Left renal pelvis (tissue), 4 donors: ENCODE results near the gene RHOH. TPM values are rescaled to one million over a fixed set of nuclear protein-coding genes. Genes with fewer than 3 reads are reported as not detected.

ENCODE experiments used
- DNase-seq, 4 donors: peaks; one replicate each; pipeline ENCODE4 v3.0.0-alpha.2; 2013; ENCODE audit warnings: low read depth in 4 of 4, low spot score in 3 of 4
- polyA plus RNA-seq, 4 donors: library from polyadenylated mRNA; unstranded; fragments of 120-200 nt; gene quantifications; one replicate each; pipeline ENCODE4 v1.2.1, GENCODE V29; 2013; ENCODE audit not compliant: insufficient read length in 4 of 4

Gene RHOH
- polyA plus RNA-seq, 4 donors: 0.67 to 1.0 (median 0.85) TPM

DNA sequence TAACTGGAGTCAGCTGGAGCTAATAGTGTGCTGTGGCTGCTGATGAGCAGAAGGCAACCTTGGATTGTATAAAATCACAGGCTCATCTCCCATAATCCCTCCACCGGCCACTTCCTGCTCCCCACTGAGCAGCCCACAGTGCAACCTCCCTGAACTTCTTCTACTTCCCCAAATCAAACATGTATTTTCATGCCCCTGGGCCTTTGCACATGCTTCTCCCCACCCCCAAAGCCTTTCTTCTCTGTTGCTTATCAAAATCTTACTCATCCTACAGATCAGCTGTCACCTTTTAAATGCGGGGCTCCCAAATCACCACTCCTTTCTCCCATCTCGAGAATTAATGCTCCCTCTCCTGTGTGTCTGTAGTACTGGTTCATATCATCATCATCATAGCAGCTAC, 35.8 kb downstream of the RHOH start:
- DNase-seq: no peak

DNA sequence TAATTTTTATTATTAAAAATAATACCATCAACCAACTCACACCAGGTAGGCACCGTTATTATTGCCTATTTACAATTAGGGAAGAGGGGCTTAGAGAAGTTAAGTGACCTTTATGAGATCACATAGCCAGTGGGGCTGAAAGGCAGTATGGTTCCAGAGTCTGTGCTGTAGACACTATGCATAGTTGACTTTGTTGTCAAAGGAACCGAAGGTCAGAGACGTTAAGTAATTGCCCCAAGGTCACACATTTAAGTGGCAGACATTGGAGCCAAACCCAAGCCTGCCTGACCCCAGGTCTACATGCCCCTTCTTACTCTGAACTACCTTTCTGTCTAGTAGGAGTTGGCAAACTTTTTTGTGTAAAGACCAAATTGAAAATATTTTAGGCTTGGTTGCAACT, 36.4 kb downstream of the RHOH start:
- no peak for DNase-seq

DNA sequence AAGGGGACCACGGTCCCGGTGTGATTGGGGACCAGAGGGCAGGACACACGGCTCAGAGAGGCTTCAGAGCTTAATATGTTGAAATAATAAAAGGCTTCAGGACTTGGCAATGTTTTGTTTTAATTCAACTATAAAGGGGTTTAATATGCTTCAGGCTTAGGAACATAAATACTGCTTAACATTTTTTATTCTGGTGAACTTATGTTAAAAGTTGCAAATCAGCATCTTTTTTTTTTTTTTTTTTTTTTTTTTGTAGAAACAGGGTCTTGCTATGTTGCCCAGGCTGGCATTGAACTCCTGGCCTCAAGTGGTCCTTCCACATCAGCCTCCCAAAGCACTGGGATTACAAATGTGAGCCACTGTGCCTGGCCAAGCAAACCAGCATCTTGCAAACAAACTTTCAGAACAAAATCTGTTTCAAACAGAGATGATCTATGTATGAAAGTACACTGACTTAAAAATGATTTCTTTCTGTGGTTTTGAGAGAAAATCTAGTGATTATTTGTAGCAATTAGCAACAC, 37.7 kb downstream of the RHOH start:
- DNase-seq: no peak

DNA sequence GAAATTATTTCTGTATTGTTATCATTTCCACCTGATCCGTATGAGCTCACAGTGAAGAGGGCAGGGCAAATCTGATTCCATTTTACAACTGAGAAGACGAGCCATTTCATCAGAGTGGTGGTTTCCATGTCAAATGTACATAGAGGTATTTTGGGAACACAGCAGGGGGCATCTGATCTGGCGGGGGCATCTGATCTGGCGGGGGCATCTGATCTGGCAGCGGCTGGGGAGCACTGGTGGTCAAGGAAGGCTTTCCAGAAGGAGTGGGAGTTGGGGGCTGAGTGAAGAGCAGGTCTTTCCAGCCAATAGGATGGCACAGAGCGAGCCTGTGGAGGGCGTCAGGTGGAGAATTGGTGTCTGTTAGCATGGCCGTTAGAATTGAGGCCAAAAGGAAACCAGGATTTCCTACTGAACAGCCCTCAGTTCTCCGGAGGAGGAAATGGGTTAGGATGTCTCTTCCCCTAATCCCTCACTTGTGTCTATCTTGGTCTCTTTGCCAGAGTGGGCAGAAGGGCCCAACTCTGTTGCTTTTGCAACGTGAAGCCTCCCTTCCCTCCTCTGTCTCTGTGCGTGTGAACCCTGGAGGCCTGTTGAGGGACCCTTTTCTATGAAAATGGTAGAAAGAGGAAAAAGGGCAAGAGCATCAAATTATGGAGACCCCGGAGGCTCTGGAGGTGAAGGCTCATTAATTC, 41.3 kb downstream of the RHOH start:
- no peak for DNase-seq

DNA sequence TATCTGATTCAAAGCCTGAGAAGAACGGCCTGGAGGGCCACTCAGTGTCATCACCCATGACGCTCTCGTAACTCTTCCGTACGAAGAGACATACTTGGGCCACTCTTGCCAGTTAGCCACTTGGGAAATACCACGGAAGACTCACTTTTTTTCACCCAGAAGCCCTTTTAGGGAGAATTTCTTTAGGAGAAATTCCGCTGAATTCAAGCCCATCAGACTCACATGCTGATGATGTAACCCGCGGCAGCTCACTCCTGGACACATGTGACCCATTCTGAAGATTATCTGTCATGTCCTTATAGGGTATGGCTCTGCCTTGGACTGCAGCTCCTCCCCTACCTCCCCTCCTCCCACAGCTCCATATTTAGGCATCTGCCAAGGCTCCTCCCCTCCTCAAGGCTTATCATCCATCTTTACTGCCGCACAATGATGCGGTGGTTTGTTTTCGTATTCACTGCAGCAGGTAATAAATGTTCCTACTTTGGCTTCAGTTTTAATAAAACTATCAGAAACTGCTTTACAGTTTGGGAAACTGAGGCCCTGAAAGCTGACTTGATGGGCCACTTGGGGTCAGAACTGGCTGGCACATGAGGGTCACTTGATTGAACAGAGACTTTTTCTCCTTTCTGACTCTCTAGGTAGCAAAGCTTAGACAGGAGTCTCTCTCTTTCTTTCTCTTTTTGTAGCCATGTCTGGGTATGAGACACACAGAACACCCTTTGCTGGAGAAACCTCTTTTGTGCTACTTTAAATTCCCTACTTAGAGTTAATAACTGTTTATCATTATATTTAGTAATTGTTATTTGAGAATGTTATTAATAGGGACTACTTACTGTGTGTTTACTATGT, 42.1 kb downstream of the RHOH start:
- no peak for DNase-seq

DNA sequence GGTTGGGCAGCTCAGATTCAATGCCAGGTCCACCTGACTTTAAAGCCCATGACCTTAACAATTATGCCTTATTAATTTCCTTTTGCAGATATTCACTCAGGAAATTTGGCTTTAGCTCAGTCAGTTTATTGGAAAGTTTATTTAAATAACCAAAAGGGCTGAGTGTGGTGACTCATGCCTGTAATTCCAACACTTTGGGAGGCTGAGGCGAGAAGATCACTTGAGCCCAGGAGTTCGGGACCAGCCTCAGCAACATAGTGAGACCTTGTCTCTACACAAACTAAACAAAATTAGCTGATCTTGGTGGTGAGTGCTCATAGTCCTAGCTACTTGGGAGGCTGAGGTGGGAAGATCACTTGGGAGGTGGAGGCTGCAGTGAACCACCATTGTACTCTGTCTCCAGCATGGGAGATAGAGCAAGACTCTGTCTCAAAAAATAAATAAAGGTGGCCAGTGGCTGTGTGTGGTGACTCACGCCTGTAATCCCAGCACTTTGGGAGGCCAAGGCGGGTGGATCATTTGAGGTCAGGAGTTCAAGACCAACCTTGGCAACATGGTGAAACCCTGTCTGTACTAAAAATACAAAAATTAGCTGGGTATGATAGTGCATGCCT, 43.3 kb downstream of the RHOH start:
- no peak for DNase-seq

DNA sequence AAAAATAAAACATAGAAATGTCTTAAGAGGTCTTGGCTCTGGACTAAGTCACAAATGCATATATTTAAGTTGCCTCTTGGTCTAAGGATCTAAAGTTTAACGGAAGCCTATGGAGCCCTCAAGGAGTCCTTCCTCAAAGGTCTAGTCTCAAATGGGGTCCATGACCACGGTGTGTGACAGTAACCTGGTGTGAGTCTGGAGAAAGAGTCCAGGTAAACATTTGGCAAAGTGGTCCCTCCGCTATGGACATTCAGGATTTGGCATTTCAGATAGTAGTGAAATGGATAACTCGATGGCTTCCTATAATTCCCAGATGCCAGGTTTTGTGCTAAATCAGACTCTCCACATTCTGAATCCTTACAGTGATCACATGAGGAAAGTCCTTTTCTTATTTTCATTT, 44.2 kb downstream of the RHOH start:
- no peak for DNase-seq

DNA sequence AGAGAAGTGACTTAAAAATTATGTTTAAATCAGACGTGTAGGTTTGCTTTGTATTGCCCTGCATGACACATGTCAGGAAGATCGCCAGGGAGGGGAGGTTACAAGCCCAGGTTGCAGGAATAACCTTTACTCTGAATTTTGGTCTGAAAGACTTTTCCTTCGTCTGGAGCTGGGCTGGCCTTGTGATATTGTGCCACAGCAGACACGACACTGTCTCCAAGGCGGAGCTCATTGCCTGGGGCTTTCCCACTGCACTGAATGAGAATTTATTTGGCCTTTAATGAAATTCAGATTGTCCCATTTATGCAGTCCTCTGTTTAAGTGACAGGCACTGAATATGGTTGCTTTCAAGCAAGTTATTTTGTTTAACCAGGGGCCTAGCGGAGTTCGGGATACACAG, 45.1 kb downstream of the RHOH start:
- DNase-seq: no peak

DNA sequence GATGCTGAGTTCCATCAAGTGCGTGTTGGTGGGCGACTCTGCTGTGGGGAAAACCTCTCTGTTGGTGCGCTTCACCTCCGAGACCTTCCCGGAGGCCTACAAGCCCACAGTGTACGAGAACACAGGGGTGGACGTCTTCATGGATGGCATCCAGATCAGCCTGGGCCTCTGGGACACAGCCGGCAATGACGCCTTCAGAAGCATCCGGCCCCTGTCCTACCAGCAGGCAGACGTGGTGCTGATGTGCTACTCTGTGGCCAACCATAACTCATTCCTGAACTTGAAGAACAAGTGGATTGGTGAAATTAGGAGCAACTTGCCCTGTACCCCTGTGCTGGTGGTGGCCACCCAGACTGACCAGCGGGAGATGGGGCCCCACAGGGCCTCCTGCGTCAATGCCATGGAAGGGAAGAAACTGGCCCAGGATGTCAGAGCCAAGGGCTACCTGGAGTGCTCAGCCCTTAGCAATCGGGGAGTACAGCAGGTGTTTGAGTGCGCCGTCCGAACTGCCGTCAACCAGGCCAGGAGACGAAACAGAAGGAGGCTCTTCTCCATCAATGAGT, 46.6 kb downstream of the RHOH start:
- no peak for DNase-seq

DNA sequence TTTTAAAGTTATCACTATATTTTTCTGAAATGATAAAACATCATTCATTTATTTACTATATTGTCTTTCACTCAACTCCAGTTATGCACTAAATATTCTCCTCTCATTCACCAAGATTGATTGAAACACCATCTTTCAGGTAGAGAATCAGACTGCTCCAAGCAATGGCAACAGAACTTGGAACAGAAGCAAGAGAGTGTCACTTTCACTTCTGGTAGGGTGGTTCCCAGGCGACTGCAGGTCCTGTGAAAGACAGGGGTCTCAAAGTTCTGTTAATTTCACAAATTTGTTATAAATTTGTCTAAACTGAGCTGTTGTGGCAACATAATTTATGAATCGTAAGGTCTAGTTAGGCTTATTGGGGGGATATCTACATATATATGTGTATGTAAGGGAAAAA, 47.8 kb downstream of the RHOH start:
- DNase-seq: no peak

DNA sequence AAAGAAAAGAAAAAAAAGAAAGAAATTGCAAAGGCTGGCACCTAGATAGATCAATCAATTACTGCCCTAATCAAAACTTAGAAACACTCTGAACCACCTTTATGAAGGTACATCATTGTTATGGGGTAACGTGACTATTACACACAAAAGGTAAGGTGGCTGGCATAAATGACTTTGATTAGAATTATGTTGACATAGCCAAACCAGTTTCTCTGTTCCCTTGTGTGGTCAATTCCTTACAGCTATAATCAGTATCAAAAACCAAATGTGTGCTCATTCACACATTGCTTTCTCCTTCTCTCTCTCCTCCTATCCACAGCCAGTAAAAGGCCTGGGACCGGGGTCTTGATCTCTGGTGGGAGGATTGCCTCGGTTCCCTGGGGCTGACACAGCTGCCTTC, 48.7 kb downstream of the RHOH start:
- DNase-seq: no peak

DNA sequence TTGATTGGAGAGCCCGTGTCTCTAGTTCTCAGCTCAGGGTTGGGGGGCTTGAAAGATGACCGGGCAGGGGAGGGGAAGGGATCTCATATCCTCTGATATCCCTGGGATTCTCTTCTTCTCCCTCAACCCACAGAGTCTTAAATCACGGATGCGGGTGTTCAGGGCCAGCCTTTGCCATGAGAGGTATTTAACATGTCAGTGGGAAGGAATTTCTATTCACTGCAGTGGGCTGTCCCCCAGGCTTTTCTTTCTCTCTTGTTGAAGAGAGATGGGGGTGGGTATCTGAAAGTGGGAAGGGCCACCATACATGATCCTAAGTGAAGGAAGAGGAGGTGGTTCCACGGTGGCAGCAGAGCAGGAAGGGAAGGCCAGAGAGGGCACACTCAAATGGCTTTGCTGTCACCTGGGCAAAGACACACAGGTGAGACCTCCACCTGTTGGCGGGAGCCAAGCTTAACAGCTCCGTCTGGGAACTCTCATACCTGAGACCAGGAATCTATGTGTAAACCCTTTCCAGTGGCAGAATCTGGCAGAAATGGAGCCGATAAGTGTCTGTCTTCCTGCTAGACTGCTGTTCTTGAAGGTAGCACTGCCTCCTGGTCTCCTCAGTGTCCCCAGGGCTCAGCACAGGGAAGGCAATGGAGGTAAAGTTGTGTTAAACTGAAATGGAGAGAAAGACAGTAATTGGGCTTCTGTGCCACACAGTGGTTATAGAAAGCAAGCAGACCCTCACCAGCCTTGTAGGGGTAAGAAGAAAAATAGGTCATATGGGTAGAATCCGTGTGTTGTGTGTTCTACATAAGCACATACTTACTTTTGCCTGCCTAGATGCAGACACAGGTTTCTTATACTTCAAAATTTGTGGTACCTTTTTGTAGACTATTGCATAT, 49.4 kb downstream of the RHOH start:
- peak in 2 of 4 donors; percentile 7 to 29 for DNase-seq

DNA sequence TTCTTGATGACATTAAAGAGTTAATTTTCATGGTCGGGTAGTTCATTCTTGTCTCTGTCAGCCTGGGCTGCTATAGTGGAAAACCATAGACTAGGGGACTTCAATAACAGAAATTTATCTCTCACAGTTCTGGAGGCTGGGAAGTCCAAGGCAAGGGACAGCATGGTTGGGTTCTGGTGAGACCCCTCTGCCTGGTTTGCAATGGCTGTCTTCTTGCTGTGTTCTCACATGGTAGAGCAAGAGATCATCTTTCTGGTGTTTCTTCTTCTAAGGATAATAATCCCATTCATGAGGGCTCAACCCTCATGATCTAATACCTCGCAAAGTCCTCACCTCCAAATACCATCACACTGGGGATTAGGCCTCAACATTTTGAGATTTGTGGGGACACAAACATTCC, 50.1 kb downstream of the RHOH start:
- DNase-seq: no peak

DNA sequence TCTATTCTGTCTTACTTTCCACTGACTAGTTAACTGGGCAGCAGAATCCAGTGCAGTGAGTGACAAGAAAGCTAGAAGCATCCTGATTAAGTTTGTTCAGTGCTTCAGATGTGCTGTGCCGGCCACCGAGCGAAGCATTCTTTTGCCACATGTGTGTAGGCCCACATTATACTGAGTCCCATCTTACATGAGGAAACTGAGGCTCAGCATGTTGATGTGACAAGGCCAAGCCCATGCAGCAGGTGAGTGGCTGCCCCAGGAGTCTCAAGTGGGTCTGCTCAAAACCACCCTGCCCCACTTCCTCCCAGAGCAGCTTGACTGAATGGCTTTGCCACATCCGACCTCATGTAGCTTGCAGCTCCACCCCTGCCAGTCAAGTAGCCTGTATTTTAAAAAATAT, 50.5 kb downstream of the RHOH start:
- DNase-seq: no peak

DNA sequence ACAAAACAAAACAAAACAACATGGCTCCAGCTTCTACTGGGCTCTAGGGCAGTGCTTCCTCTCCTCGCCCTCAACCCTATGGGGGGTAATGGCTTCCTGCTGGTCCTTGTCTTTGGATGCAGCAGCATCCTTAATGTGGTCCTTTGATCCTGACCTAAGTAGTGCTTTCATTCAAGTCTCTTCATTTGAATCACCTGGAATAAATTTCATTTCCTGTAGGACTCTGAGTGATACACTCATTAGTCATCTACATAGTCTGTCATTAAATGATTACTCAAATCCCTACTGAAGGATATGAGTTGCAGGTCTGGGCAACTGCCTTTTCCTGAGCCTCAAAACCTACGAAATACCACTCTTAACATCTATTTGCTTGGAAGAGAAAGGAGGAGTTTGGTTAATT, 54.5 kb downstream of the RHOH start:
- DNase-seq: no peak

DNA sequence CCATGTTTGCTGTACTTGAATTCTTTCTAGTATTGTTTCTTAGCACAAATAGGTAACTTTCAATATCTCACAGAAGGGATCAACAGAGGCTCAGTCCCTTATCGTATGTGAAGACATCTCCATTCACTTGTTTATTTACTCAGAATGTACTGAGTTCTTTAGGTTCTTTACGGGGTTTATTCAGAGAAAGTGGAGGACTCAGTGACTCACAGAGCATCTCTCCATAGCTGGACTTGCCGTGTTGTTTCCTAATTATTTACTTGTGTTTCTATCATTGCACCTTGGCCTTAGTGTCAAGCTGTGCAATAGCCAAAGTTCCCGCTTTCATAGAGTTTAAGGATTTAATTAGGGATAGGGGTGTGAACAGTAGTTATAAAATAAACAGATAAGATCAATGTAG, 57.1 kb downstream of the RHOH start:
- DNase-seq: no peak

DNA sequence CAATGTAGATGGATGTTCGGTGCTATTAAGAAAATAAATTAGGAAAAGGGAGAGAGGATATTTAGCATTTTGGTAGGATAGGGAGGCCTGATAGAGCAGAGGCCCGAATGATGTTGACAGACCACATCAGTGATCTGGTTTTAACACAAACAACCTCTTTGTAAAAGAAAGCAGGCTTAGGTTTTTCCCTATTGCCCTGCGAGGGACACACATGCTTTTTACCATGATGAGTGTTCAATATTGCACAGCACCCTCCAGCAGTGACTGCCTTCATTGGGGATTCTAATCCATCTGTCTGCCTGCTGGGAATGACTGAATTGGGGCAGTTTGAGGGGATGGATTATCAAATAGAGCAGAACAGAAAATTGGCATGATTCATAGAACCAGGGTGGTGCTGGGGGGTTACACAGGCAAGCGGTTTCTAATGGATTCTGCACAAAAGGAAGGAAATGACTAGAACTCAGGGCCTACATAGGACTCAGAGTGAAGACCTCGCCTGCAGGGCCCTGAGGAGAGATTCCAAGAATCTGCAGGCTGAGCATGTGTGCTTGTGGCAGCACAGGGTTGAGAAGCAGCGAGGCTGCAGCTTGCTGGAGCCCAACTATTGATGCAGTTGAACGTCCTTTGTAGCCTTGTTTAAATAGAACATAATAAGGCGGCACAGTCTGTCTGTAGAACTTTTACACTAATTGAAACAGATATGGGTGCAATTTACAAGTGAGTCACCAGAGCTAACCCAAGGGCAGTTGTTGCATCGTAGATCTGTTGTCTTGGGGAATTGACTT, 58.0 kb downstream of the RHOH start:
- DNase-seq: no peak

DNA sequence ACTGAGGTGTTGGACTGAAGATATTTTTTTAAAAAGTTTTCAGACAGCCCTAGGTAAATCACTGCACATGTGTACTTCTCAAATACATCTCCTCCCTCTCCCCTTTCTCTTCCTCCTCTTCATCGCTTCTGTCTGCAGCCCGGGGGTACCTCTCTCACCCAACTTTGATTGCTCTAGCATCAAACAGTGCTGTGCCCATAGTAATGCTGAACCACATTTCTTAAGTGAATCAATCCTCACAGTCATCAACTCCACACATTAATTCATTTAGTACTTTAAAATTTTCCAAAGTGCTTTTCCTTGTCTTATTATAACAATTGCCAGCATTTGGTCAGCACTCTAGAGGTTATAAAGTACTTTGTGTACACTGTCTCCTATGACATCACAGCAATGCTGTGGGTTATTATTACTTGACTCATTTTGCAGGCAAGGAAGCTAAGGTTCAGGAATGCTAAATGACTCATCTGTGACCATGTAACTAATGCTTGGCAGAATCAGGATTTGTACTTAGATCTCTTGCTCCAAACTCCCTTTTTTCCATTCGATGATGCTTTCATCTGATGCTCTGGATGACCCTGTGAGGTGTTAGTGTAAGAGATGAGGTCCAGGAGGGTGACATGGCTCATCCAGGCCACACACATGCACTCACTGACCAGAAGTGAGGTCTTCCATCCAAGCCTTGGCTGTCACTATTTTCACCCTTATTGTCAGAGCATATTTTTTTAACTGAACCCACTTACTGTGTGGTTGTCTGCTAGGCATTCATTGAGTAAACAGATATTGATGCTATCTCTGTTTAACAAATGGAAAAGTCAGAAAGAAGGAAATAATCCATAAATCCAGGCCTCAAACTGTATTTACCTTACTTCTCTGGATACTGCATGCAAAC, 58.8 kb downstream of the RHOH start:
- no peak for DNase-seq

DNA sequence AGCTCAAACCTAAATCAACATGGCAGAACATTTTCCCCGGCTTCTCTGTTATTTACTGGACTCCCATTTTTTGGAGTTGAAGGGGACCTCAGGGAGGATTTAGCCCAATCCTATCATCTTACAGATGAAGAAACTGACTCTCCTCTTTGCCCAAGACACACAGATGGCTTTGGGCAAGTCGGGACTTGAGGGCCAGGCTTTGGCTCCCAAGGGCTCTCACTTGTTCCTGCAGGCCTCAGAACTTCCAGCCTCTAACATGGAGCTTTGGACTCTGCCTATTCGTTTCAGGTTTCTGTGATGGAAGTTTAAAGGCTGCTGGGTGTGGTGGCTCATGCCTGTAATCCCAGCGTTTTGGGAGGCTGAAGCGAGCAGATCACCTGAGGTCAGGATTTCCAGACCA, 59.5 kb downstream of the RHOH start:
- DNase-seq: no peak
